NCI-H128 (cell line): ENCODE results near the gene DPCD.

Source experiments
- DNase-seq: peaks from one replicate; lab custom pipeline; 2025; ENCODE audit not compliant: unreplicated experiment; lab: John Stamatoyannopoulos, UW

Gene DPCD

GRCh38 chr10:101567165-101568006 lies 20.7 kb upstream of the DPCD start:
- no peak for DNase-seq

GRCh38 chr10:101568054-101568745 lies 19.9 kb upstream of the DPCD start:
- no peak for DNase-seq

- no peak for DNase-seq
These were observed 18.8 kb upstream of the DPCD start for GRCh38 chr10:101569323-101569621.

- DNase-seq: peak; percentile 15
These were observed 18.3 kb upstream of the DPCD start for GRCh38 chr10:101569622-101570427.

- no peak for DNase-seq
These were observed 17.5 kb upstream of the DPCD start for GRCh38 chr10:101570428-101571270.

- DNase-seq: no peak
These were observed 16.7 kb upstream of the DPCD start for GRCh38 chr10:101571271-101571925.

GRCh38 chr10:101572126-101572525 lies 16.0 kb upstream of the DPCD start:
- no peak for DNase-seq

- no peak for DNase-seq
These were observed 15.3 kb upstream of the DPCD start for GRCh38 chr10:101572785-101573184.

GRCh38 chr10:101573885-101574753 lies 14.0 kb upstream of the DPCD start:
- no peak for DNase-seq

GRCh38 chr10:101575091-101575490 lies 13.0 kb upstream of the DPCD start:
- DNase-seq: no peak

GRCh38 chr10:101575580-101576210 lies 12.4 kb upstream of the DPCD start:
- no peak for DNase-seq

- no peak for DNase-seq
These were observed 11.8 kb upstream of the DPCD start for GRCh38 chr10:101576211-101576863.

- DNase-seq: no peak
These were observed 10.8 kb upstream of the DPCD start for GRCh38 chr10:101577121-101577871.

- DNase-seq: no peak
These were observed 9.9 kb upstream of the DPCD start for GRCh38 chr10:101578192-101578591.

- DNase-seq: no peak
These were observed 9.2 kb upstream of the DPCD start for GRCh38 chr10:101578803-101579515.

GRCh38 chr10:101579516-101579870 lies 8.6 kb upstream of the DPCD start:
- no peak for DNase-seq
